HG02870 (cell line): ENCODE measurements around the gene EMX2.
"Not testable (repeated sequence)": the region's sequence is repeated elsewhere in the genome, so short reads cannot be mapped to it uniquely, and the experiment has no call there.

Experiments
- ATAC-seq: cut with Tn5 transposase; IDR thresholded peaks from one replicate; pipeline ENCODE4 v1.9.1; 2021; ENCODE audit warnings: mild to moderate bottlenecking, moderate library complexity; ENCODE audit not compliant: unreplicated experiment

The EMX2 gene

DNA sequence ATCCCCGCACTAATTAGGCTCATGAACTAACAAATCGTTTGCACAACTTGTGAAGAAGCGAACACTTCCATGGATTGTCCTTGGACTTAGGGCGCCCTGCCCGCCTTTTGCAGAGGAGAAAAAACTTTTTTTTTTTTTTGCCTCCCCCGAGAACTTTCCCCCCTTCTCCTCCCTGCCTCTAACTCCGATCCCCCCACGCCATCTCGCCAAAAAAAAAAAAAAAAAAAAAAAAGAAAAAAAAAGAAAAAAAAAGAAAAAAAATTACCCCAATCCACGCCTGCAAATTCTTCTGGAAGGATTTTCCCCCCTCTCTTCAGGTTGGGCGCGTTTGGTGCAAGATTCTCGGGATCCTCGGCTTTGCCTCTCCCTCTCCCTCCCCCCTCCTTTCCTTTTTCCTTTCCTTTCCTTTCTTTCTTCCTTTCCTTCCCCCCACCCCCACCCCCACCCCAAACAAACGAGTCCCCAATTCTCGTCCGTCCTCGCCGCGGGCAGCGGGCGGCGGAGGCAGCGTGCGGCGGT lies at the start of gene EMX2:
EMX2 (plus strand) TSS at position 41 of the 519 bp plus-strand sequence. CDS start 522 bp downstream, outside the sequence.
- no peak for ATAC-seq

DNA sequence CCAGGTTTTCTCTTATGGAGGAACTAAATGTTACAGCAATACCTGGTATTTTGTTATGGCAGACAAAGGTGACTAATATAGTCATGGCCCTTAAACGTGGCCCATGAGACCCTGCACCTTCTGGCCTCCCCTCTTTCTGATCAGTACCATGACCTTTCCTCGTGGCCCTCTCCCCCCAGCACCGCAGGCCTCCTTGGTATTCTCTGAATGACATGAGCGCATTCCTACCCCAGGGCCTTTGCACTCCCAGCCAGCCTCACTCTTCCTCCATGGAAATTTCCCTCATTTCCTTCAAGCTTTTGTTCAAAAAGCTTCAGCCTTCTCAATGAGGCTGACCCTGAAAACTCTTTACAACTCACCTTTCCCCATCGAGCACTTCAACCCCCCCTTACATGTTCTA lies 46.5 kb upstream of the EMX2 start:
- no peak for ATAC-seq

DNA sequence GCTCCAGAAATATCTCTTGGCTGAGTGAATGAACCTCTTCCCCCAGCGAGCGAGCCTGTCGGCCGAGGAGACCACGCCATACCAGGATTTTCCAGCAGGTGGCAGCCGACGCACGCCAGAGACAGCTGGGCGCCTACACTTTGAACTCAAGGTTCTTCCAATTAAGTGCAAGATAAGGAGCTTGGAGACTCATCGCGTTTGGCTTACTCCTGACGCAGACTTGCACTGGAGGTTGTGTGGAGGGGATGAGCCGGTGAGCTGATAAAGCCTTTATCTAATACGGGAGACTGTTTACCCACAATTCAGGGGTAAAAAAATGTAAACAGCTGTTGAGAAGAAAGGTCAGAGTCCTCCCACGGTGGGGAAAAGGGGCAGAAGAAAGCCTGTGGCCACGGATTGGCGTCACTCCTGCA lies 45.9 kb upstream of the EMX2 start:
- ATAC-seq = peak; percentile 74

DNA sequence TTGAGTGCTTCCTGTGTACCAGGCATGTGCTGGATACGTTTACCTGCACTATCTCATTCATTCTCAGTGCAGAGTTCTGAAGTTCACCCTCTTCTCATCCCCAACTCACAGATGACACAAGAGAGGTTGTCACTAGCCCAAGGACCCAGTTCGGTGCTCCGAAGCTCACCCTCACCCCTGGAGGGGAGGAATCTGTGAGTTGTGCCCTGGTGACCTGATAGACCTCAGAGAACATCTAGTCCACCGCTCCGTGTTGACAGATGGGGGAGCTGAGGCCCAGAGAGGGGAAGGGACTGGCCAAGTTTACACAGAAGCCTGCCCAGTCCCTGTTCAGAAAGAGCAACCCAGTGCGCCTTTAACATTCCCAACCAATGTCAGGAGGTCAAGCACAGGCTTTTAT lies 44.8 kb upstream of the EMX2 start:
- no peak for ATAC-seq

DNA sequence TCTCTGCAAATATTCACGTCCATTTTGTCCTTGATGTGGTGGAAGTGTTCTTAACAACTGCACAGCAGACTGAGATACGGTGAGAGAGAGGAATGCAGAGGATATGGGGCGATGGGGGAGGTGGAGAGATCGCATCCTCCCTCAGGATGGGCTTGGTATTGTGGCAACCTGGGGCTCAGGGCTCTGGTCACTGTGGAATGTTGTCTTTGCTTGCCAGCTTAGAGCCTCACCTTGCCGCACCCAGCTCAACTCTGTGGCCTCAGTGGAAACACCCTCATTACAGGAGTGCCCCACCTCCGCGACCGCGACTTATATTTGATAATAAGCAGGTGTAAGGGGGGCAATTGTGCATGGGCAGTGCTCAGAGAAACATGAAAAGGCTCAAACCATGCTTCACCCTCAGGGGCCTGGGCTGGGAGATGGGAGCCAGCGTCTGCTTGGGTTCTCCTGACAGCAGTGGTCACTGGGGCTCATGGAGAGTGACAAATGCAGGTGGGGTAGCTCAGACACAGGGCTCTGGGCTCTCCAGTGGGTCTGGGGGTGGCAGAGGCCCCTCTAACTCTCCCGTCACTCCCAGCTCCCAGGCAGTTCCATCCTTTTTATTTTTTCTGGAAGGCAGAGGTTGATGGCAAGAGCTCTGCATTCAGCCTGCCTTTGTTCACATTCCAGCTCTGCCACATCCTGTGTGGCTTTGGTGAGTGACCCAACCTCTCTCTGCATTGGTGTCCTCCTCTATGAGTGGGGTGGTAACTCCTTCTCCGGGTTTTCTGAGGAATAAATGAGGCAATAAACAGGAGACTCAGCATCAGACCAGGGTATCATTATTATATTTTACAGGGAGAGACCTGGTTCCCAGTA lies 43.1 kb upstream of the EMX2 start:
- ATAC-seq = no peak

DNA sequence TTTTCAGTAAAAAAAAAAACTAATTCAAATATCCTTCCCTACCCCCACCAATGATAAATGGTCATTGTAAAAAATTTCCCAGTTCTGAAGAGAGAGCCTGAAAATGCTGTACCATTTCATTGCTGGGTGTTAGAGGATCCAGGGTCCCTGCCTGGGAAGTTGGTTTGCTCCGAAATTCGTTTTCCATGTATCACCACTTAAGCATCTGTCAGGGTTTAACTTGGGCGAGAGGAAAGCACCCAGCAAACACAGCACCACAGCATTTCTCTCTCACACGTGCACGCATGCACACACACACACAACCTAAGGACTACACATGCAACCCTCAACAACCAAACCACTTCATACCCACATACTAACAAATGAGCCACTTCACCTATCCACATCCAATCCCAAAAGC lies 42.1 kb upstream of the EMX2 start:
- ATAC-seq = no peak

DNA sequence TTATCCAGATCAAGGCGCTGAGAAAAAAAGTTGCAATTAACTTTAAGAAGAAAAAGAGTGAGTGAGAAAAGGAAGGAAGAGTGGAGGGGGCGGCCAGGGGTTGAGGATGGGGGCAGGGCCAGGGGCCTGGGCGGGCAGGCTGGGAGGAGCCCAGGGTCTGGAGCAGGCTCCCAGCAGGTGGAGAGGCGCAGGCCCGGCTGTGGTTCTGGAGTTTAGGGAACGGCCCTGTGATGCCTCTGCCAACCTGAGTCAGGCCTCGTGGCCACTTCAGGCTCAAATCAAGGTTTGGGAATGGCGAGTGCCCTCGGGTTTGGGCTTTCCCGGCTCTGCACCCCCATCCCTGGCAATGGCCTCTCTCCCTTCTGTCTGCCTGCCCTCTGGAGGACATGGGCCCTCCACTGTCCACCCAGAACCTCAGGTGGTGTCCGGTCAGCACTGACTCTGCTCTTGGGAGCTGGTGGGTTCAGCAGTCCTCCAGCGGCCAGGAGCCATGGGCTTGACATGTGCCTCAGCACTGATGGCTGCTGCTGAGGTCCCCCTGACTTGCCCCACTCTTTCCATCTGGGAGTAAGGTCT lies 41.0 kb upstream of the EMX2 start:
- ATAC-seq = no peak

DNA sequence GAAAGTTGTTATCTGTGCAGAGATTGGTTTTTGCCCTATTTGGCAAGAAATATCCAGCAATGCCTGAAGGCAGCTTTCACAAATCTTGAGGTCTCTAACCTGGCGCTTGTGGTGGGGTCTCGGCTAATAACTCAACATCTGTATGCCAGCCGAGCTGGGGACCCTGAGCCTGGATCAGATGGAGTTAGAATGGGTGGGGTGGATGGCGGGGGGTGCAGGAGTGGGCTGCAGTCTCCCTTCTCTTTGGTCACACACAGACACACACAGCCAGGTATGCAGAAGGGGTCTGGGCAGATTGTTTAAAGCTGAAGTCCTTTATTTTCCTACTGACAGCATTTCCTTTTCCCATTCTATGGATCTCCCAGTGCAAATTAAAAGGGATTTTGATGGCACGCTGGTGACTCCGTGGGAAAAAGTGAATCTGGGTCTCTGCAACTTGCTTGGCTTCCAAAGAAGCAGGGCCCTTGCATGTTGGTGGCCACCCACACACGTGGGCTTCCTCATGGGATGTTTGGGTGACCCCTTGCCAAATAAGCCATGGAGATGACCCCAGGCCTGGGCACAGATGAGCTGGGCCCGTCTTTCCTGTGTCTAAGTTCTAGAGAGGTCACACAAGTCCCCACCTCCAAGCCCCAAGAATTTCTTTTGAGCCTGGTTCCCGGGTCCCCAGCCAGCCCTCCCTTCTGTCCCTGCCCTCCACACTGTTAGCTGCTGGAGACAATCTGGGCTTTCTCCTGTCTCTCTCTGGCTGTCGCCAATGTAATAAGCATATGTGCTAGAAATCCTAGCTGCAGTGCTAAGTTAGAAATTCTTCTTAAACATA lies 39.9 kb upstream of the EMX2 start:
- no peak for ATAC-seq

DNA sequence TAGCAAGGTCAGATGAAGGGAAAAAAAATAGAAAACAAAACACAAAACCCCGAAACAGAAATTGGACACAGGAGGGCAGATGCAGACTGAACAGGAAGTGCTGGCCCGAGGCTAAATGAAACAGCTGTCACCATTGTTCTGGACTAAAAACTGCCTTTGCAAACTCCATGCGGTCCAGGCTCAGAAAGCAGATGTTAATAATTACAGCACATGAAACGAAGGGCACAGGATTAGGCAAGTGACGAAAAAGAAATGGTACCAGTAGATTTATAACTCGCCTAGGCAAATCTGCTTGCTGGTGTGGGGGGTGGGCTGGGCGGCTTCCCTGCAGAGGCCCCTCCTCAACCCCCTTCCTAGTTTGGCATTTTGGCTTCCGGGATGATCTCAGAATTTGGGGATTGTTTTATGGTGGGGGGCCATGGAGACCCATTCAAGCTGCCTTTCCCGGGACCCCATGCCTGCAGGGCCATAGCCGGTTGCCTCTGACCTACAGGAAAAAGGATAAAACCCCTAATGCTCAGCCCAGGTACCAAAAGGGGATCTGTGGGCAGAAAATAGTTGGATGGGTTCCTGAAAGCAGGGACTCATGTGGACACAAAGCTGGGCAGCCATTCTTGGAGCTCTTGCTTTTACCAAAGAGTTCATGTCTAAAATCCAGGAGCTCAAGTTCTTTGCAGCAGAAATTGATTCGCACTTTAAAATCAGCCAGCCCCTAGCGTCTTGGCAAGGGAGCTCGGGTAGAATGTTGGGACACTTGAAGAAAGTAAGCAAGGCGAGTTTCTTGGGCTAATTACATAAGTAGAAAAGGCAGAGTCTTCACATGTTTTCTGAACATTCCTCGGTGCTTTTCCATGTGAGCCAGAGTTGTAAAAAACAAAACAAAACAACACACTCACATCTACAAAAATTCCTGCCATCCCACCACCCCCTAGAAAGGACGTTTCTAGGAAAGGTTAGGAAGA lies 39.0 kb upstream of the EMX2 start:
- ATAC-seq = no peak

DNA sequence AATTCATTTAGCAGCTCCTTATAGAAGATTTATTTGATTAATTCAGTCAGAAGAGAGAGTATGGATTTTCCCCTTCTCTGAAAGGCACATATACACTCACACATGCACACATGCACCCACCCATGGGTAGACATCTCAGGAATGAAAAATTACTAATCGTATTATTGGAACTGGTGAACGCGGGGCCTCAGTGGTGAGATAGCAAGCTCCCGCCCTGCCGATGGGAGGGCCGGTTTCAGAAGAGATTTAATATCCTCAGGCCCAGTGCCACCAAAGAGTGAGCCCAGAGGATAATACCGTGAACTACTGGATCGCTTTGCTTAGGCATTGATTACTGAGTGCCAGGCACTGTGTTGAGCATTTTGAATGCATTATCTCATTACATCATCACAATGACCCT lies 38.0 kb upstream of the EMX2 start:
- no peak for ATAC-seq

DNA sequence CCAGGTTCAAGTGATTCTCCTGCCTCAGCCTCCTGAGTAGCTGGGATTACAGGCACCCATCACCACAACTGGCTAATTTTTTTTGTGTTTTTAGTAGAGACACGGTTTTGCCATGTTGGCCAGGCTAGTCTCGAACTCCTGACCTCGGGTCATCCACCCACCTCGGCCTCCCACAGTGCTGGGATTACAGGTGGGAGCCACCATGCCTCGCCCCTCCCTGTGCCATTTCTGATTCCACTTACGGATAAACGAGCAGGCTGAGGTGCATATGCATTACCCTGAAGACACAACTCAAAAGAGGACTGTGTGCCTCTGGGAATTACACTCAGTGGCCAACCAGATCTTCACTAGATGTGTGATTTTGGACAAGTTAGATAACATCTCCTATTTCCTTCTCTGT lies 35.5 kb upstream of the EMX2 start:
- not testable (repeated sequence) for ATAC-seq

DNA sequence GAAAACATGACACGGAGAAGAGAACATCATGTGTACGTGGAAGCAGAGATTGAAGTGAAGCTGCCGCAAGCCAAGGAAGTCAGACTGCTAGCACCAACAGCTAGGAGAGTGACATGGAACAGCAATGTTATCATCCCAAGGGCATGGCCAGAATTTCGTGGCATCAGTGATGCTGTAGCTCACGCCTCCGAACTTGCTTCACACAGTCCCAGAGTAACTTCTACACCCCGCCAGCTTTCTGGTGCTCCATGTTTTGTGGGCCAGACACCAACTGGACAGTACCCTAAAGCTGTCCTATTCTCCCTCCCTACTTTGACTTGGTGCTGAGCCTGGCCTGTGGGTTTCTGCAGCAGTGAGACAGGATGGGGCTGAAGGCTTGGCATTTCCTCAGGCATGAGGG lies 33.0 kb upstream of the EMX2 start:
- no peak for ATAC-seq

DNA sequence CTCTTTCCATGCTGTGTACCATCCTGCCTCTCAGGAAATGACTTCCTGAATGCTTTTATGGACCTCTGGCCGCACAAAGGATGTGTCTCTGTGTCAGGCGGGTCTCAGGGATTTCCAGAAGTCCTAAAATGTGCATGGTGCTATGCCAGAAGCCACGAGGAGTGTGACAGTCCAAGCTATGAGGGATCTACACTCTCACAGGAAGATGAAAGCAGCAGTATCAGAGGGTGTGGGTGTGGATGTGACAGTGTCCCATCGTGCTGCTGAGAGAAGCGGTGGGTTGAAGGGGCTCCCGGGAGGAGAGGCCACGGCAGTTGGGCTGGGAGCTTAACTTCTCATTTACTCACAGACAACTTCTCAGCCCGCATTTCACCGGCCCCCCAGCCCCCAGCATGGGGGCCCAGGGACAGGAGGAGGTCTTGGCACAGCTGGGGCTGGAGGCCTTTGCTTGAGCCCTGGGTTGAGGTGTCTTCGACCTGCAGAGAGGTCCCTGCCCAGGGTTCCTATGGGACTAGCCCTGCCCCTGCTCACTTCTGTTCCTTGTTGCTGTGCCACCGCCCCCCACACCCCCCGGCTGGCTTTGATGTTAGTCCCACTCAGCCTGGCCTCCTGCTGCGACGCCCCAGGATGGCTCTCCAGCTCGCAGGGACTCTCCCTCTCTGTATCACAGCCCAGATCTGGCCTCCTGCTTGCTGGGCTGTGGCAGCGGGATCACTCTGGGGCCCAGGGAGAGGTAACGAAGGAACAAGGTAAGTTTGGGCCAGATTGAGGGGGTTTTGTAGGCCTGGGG lies 30.8 kb upstream of the EMX2 start:
- no peak for ATAC-seq

DNA sequence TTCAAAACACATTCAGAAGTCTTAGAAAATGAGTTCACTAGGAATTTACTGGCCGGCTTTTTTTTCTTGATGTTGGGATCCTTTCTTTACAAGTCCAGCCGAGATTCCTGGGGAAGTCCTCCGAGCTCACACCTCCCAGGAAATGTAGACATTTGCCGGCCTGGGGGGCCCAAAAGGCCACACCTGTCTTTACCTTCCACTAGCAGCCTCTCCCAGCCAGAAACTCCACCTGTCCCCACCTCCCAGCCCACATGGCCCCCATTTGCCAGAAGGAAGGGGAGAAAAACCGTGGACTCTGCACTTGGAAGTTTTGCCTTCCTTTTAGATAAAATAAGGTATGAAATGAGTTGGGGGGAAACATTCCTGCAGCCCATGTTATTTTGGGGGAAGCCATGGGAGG lies 27.6 kb upstream of the EMX2 start:
- no peak for ATAC-seq

DNA sequence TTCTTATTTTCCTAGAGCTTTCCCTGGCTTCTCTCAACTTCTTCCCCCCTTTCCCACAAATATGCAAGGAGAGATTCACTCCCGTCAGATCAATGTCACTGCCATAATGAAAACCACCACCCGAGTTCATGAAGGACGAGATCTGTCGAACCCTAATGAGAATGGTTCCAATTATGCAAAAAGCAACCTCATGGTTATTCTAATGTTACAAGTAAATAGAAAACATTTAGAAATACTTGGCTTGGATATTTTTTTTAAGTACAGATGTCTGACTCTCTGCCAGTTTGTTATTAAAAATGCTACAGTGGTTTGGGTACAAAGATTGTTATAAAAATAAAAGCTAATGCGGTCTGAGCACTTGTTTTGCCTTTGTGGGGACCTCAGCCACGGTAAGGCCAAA lies 25.9 kb upstream of the EMX2 start:
- ATAC-seq = no peak

DNA sequence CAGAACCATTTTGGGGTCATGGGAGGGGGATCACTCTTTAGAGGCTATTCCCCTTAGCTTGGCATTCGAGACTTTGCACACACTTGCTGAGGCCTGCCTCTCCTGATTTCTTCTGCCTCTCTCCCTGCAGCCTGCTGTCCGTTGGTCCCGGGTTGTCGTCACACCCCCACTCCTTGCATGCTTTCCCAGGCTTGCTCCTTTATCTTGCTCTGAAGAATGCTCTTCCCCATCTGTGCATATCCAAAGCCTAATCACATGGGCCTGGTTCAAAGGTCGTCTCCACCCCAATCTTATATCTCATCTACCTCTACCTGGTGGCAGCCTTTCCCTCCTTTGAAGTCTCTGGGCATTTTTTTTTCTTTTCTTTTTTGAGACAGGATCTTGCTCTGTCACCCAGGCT lies 24.3 kb upstream of the EMX2 start:
- no peak for ATAC-seq

DNA sequence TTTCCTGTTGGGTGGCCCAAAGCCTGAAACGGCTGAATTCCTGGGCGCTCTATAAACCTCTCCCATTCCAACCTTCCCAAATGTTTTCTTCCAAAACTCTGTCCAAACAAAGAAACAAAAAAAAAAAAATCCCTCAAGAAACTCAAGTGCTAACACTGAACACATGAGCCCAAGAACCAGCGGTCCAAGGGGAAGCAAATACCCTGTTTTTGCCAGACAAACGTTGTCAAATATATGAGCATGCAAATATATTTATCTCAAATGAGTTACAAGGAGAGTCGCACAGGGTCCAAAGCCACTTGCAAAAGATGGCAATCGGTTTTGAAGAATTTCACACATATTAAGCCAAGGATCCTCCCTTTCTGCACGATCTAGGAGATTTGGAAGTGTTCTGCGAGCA lies 23.3 kb upstream of the EMX2 start:
- ATAC-seq = no peak

DNA sequence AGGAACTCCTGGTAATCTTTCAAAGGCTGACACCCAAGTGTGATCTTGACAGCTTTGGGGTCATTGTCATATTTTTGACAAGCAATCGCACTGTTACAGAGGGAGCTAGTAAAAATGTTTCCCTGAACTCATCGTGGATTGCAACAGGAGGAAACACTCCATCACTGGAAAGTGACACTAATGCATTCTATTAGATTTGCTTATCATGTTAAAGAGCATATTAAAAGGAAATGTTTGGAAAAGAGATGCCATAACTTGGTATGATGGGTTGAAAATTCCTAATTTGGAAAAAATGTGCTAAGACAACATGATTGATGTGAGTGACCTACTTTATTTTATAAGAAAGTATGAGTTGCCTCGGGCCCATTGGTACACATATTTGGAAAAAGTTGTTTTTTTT lies 22.7 kb upstream of the EMX2 start:
- ATAC-seq = no peak

DNA sequence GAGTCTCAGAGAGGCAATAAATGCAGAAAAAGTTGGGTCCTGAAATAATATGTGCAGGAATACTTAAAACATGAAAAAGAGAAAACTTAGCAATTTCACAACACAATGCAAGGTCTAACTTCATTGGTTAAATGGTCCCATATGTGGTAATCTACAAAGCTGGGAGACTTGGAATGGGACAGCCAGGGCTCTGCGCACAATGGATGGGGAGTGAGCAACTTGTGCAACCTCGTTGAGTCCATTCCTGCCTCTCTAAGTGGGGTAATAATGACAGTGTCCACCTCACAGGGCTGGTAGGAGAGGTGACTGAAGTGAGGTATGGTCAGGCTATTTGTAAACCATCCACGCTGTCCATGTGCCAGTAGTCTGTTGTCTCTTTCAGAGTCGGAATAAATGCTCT lies 11.8 kb upstream of the EMX2 start:
- ATAC-seq = no peak
